ENCODE data around the gene HAAO. TPM values are rescaled to one million over a fixed set of nuclear protein-coding genes. Genes with fewer than 3 reads are reported as not detected.

Gene HAAO
- total RNA-seq, 1 experiment from 2014 or later, result 6.6 TPM

- DNase-seq, result no peak
- H3K27me3 ChIP-seq (ENCODE audit: insufficient read depth, low read length), result no peaks in the 10 kb centered on the region
- TF ChIP-seq CTCF (conservative IDR thresholded peaks at IDR 0.05), result no peak
- no peak overlapping the region for H4K8ac ChIP-seq (replicated peaks; ENCODE audit: insufficient read length, low read depth, low read length)
- no peak overlapping the region for H3K4me2 ChIP-seq (ENCODE audit: insufficient read depth, insufficient read length, low read length)
- H4K91ac ChIP-seq (ENCODE audit: insufficient read length, low read depth, low read length), result no peak overlapping the region
- H2AFZ ChIP-seq (ENCODE audit: low read length), result no peak overlapping the region
- H3T11ph ChIP-seq (ENCODE audit: low read length), result no peak overlapping the region
- H3K23ac ChIP-seq (ENCODE audit: insufficient read length, low read depth, low read length), result no peak overlapping the region
- no peak overlapping the region for H3K56ac ChIP-seq (ENCODE audit: insufficient read length, low read depth, low read length)
- peaks cover 12 to 13% of the 10 kb centered on the region in 2 experiments for H3K4me1 Mint-ChIP-seq
- H2BK12ac ChIP-seq (ENCODE audit: insufficient read length, low read depth, low read length), result no peak overlapping the region
- H4K5ac ChIP-seq (ENCODE audit: insufficient read length, low read depth, low read length), result no peak overlapping the region
- H3K27ac Mint-ChIP-seq, result peak overlapping the region in 1 of 3 experiments; percentile 57; a peak in 2 of 7 replicates
- H3K79me1 ChIP-seq (ENCODE audit: insufficient read depth, low read depth, low read length, poor library complexity, severe bottlenecking), result no peaks in the 10 kb centered on the region
- no peak overlapping the region for H2BK20ac ChIP-seq (ENCODE audit: low read depth, low read length, poor library complexity, severe bottlenecking)
- no peak overlapping the region for H2BK120ac ChIP-seq (ENCODE audit: low read depth, low read length, poor library complexity, severe bottlenecking)
- no peak overlapping the region for H3K9ac ChIP-seq (ENCODE audit: extremely low read depth, insufficient read length, low read length)
- H3K36me3 Mint-ChIP-seq (ENCODE audit: insufficient read depth in 1 of 3, low read depth in 3 of 3), result peaks cover 21 to 24% (median 21%) of the 10 kb centered on the region in 3 experiments
- H3K14ac ChIP-seq (ENCODE audit: insufficient read depth, low read length), result no peak overlapping the region
- no CpG with 5 or more reads among the region's 2 CpGs for WGBS (ENCODE audit: extremely low coverage, insufficient read length, low lambda C conversion rate)
- H2BK15ac ChIP-seq (ENCODE audit: low read depth, low read length), result no peak overlapping the region
- no peaks in the 10 kb centered on the region; the same call in 1 of the 2 replicates for H3K27me3 Mint-ChIP-seq (ENCODE audit: low read depth)
- H3K4me1 ChIP-seq (ENCODE audit: insufficient read depth, low read length), result peaks cover 6% of the 10 kb centered on the region; the same call in 1 of the 2 replicates
- H4K20me1 ChIP-seq (ENCODE audit: control insufficient read depth, insufficient read depth, insufficient read length), result no peaks in the 10 kb centered on the region
- no peaks in the 10 kb centered on the region for H3K23me2 ChIP-seq (ENCODE audit: insufficient read length, low read depth, low read length, poor library complexity, severe bottlenecking)
- peaks cover 10 to 16% of the 10 kb centered on the region in 2 experiments; a peak in 4 of 5 replicates for H3K9me3 Mint-ChIP-seq
- no peak overlapping the region for H3K4me3 Mint-ChIP-seq
- H3K9me3 ChIP-seq (ENCODE audit: control insufficient read depth, low read depth, low read length), result no peaks in the 10 kb centered on the region
- no peak overlapping the region for H3K27ac ChIP-seq (ENCODE audit: insufficient read length, low read depth, low read length)
- H2BK5ac ChIP-seq (ENCODE audit: insufficient read length, low read length), result no peak overlapping the region
- H3K4ac ChIP-seq (ENCODE audit: low read depth, low read length), result no peak overlapping the region
- no peak overlapping the region for H2AK5ac ChIP-seq (ENCODE audit: insufficient read length, low read length)
- H3K79me2 ChIP-seq (ENCODE audit: insufficient read depth, low read length), result no peaks in the 10 kb centered on the region
- no peak overlapping the region for H3K18ac ChIP-seq (ENCODE audit: insufficient read length, low read depth, low read length)
Measured at GRCh38 chr2:42726680-42727079, 65.7 kb downstream of the HAAO start.

All from H9 (cell line).